Endodermal cell (in vitro differentiated cells): ENCODE data around the gene MAPK14. TPM values are rescaled to one million over a fixed set of nuclear protein-coding genes. Genes with fewer than 3 reads are reported as not detected.

Experiments used
- DNase-seq: peaks from one replicate; pipeline ENCODE4 v3.0.0-alpha.2; 2017
- H3K27ac ChIP-seq: 2 replicates; pipeline ENCODE4 v1.5.1; 2013; ENCODE audit warnings: mild to moderate bottlenecking, low read depth, low read length, moderate library complexity
- H3K27me3 ChIP-seq: 2 replicates; pipeline ENCODE4 v1.6.1; 2013; ENCODE audit warnings: mild to moderate bottlenecking, low read length, moderate library complexity; ENCODE audit not compliant: insufficient read depth, control insufficient read depth, poor library complexity, severe bottlenecking
- H3K36me3 ChIP-seq: 2 replicates; pipeline ENCODE4 v1.7.0; 2013; ENCODE audit warnings: mild to moderate bottlenecking, low read length, moderate library complexity; ENCODE audit not compliant: control insufficient read depth, insufficient read depth
- H3K4me1 ChIP-seq: one replicate; pipeline ENCODE4 v1.7.0; 2013; ENCODE audit warnings: low read length; ENCODE audit not compliant: control insufficient read depth, insufficient read depth
- H3K4me3 ChIP-seq: 2 replicates; pipeline ENCODE4 v1.5.1; 2013; ENCODE audit warnings: mild to moderate bottlenecking, low read length, moderate library complexity
- H3K9ac ChIP-seq: 2 replicates; pipeline ENCODE4 v1.6.1; 2013; ENCODE audit warnings: mild to moderate bottlenecking, low read length, moderate library complexity; ENCODE audit not compliant: poor library complexity, severe bottlenecking; ENCODE audit errors: extremely low read depth
- H3K9me3 ChIP-seq: 2 replicates; pipeline ENCODE4 v1.6.1; 2013; ENCODE audit warnings: mild to moderate bottlenecking, low read length, moderate library complexity; ENCODE audit not compliant: control insufficient read depth
- H3K27ac Mint-ChIP-seq: 2 replicates; pipeline ENCODE4 v1.8.0; 2020; ENCODE audit warnings: mixed read lengths
- H3K27me3 Mint-ChIP-seq: 2 replicates; pipeline ENCODE4 v1.8.0; 2021; ENCODE audit warnings: mild to moderate bottlenecking, mixed read lengths; ENCODE audit not compliant: insufficient read depth
- H3K36me3 Mint-ChIP-seq: 2 replicates; pipeline ENCODE4 v1.8.0; 2020; ENCODE audit warnings: low read depth, mixed read lengths
- H3K4me1 Mint-ChIP-seq: 2 replicates; pipeline ENCODE4 v1.8.0; 2020; ENCODE audit warnings: mixed read lengths
- H3K4me3 Mint-ChIP-seq: 2 replicates; pipeline ENCODE4 v1.8.0; 2020; ENCODE audit warnings: mild to moderate bottlenecking, moderate library complexity, mixed read lengths
- H3K9me3 Mint-ChIP-seq: 2 replicates; pipeline ENCODE4 v1.8.0; 2020; ENCODE audit warnings: mild to moderate bottlenecking, mixed read lengths
- CTCF ChIP-seq: fragments of 200-600 bp; sonication (generic); conservative IDR thresholded peaks from 2 replicates; pipeline ENCODE4 v1.5.0; 2021; ENCODE audit warnings: antibody characterized with exemption, mild to moderate bottlenecking
- WGBS, 2 experiments: methylation state at CpG; one replicate each; pipeline versions ENCODE4 v1.1.5 to v1.1.7; 2013; ENCODE audit warnings: missing lambda C conversion rate in 2 of 2, mixed read lengths in 1 of 2; ENCODE audit not compliant: insufficient coverage in 1 of 2, insufficient read length in 1 of 2; 5-methylcytosine and 5-hydroxymethylcytosine counted together
- total RNA-seq, 2 donors: library from RNA; stranded (reverse); fragmentation: NEBNext Ultra II Directional in 1 of 2; extraction: Animal tissue kit (Norgen Biotek cat#: 25700) in 1 of 2; gene quantifications; 2 replicates in 1 of 2; 3 replicates in 1 of 2; pipeline ENCODE4 v1.2.1, GENCODE V29; 2021

Gene MAPK14
- total RNA-seq, 2 donors from 2014 or later = 36.4 to 40.6 TPM

GRCh38 chr6:36039112-36039511, 11.5 kb downstream of the MAPK14 start:
- no peaks in the 10 kb centered on the region for H3K9me3 ChIP-seq
- no peaks in the 10 kb centered on the region for H3K36me3 ChIP-seq
- H3K4me1 Mint-ChIP-seq = peaks cover 18% of the 10 kb centered on the region
- no peaks in the 10 kb centered on the region for H3K27me3 Mint-ChIP-seq
- no peak overlapping the region for H3K27ac Mint-ChIP-seq
- TF ChIP-seq CTCF = no peak
- H3K9ac ChIP-seq = no peak overlapping the region
- no peak for DNase-seq
- no peak overlapping the region for H3K4me3 ChIP-seq
- H3K9me3 Mint-ChIP-seq = no peaks in the 10 kb centered on the region
- no peak overlapping the region for H3K4me3 Mint-ChIP-seq
- H3K36me3 Mint-ChIP-seq = peaks cover 6% of the 10 kb centered on the region
- H3K27me3 ChIP-seq = no peaks in the 10 kb centered on the region
- H3K27ac ChIP-seq = no peak overlapping the region
- peaks cover 4% of the 10 kb centered on the region for H3K4me1 ChIP-seq

- no peak overlapping the region for H3K4me3 Mint-ChIP-seq
- DNase-seq = no peak
- H3K27ac Mint-ChIP-seq = no peak overlapping the region
- peaks cover 6% of the 10 kb centered on the region for H3K36me3 Mint-ChIP-seq
- H3K9me3 Mint-ChIP-seq = no peaks in the 10 kb centered on the region
- Histone ChIP-seq H3K36me3 (no peaks in the 10 kb centered on the region), H3K4me1 (peaks cover 4% of the 10 kb centered on the region), H3K9me3 (no peaks in the 10 kb centered on the region), H3K9ac (no peak overlapping the region), H3K27ac (no peak overlapping the region), H3K27me3 (no peaks in the 10 kb centered on the region), H3K4me3 (no peak overlapping the region)
- TF ChIP-seq CTCF = no peak
- H3K27me3 Mint-ChIP-seq = no peaks in the 10 kb centered on the region
- peaks cover 16% of the 10 kb centered on the region for H3K4me1 Mint-ChIP-seq
Measured at GRCh38 chr6:36040958-36041357, 13.3 kb downstream of the MAPK14 start.

- Histone ChIP-seq H3K27ac (no peak overlapping the region), H3K4me1 (peaks cover 4% of the 10 kb centered on the region), H3K36me3 (no peaks in the 10 kb centered on the region), H3K27me3 (no peaks in the 10 kb centered on the region), H3K9me3 (no peaks in the 10 kb centered on the region), H3K9ac (no peak overlapping the region), H3K4me3 (no peak overlapping the region)
- Mint-ChIP-seq H3K4me3 (no peak overlapping the region), H3K27me3 (no peaks in the 10 kb centered on the region), H3K4me1 (peaks cover 16% of the 10 kb centered on the region), H3K36me3 (peaks cover 4% of the 10 kb centered on the region), H3K9me3 (no peaks in the 10 kb centered on the region), H3K27ac (no peak overlapping the region)
- no peak for TF ChIP-seq CTCF
- no peak for DNase-seq
- 93 to 96% methylated on average over 10 to 11 of the region's 12 CpGs for WGBS, 2 experiments
Measured at GRCh38 chr6:36042618-36043260, 15.1 kb downstream of the MAPK14 start.
